Suprapubic skin (tissue), 3 donors: ENCODE results near the gene NMB.

Experiments used
- EP300 ChIP-seq: sonication (generic); formaldehyde crosslinking; IDR thresholded peaks from one replicate; pipeline ENCODE4 v1.6.1; 2017; ENCODE audit warnings: antibody characterized with exemption
- TF ChIP-seq, protein P1 (sequence below), 2 donors: fragments of 200-600 bp in 1 of 2; fragments of 450-650 bp in 1 of 2; sonication (generic) in 1 of 2; IDR thresholded peaks; one replicate each; pipeline ENCODE4 v1.5.1; 2016 to 2019; ENCODE audit warnings: antibody characterized with exemption in 2 of 2, mild to moderate bottlenecking in 1 of 2, moderate library complexity in 1 of 2

DNA sequence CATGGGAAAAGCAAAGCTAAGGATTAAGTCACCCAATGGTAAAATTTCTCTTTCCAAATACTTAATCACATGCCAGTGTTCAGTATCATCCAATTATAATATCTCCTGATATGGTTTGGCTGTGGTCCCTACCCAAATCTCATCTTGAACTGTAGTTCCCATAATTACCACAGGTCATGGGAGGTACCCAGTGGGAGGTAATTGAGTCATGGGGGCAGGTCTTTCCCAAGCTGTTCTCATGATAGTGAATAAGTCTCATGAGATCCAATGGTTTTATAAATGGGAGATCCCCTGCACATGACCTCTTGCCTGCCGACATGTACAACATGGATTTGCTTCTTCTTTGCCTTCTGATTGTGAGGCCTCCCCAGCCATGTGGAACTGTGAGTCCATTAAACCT is 26.1 kb upstream of the NMB start:
- TF ChIP-seq, protein P1, sequence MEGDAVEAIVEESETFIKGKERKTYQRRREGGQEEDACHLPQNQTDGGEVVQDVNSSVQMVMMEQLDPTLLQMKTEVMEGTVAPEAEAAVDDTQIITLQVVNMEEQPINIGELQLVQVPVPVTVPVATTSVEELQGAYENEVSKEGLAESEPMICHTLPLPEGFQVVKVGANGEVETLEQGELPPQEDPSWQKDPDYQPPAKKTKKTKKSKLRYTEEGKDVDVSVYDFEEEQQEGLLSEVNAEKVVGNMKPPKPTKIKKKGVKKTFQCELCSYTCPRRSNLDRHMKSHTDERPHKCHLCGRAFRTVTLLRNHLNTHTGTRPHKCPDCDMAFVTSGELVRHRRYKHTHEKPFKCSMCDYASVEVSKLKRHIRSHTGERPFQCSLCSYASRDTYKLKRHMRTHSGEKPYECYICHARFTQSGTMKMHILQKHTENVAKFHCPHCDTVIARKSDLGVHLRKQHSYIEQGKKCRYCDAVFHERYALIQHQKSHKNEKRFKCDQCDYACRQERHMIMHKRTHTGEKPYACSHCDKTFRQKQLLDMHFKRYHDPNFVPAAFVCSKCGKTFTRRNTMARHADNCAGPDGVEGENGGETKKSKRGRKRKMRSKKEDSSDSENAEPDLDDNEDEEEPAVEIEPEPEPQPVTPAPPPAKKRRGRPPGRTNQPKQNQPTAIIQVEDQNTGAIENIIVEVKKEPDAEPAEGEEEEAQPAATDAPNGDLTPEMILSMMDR (IDR thresholded peaks at IDR 0.05) = no peak
- TF ChIP-seq EP300 = no peak
